GM12878 (cell line): ENCODE results near the gene KDM1B. TPM values are rescaled to one million over a fixed set of nuclear protein-coding genes. Genes with fewer than 3 reads are reported as not detected.
A peak's percentile ranks its signal among the peaks of the same experiment; 100 is the strongest.

Experiments used
- CHD1 ChIP-seq: IDR thresholded peaks from 2 replicates; pipeline ENCODE4 v1.6.1; 2012; ENCODE audit warnings: low read depth, low read length, improper control_type of control experiment
- CREB1 ChIP-seq: IDR thresholded peaks from 2 replicates; pipeline ENCODE4 v1.6.1; 2012; ENCODE audit warnings: low read depth, mild to moderate bottlenecking, inconsistent platforms
- CUX1 ChIP-seq: IDR thresholded peaks from 2 replicates; pipeline ENCODE4 v1.6.1; 2012; ENCODE audit warnings: improper control_type of control experiment, low read depth, low read length; ENCODE audit not compliant: insufficient replicate concordance
- EP300 ChIP-seq, 2 experiments: fragments of 150-350 bp in 1 of 2; IDR thresholded peaks; 2 replicates each; pipeline ENCODE4 v1.6.1; 2011 to 2012; ENCODE audit warnings: low read depth in 2 of 2, low read length in 2 of 2, borderline replicate concordance in 1 of 2, improper control_type of control experiment in 1 of 2, inconsistent platforms in 1 of 2; ENCODE audit not compliant: control insufficient read depth in 1 of 2
- HDAC6 ChIP-seq: fragments of 200-600 bp; sonication (generic); IDR thresholded peaks from one replicate; pipeline ENCODE4 v1.8.0; 2017; ENCODE audit warnings: antibody characterized with exemption; ENCODE audit not compliant: unreplicated experiment
- IKZF2 ChIP-seq, 2 experiments: fragments of 450-650 bp; IDR thresholded peaks; 2 replicates each; pipeline ENCODE4 v1.6.1; 2017; ENCODE audit warnings: mild to moderate bottlenecking in 2 of 2, moderate library complexity in 2 of 2
- IRF3 ChIP-seq: fragments of 450-650 bp; IDR thresholded peaks from 2 replicates; pipeline ENCODE4 v1.6.1; 2014; ENCODE audit warnings: mild to moderate bottlenecking
- IRF4 ChIP-seq: IDR thresholded peaks from 2 replicates; pipeline ENCODE4 v1.6.1; 2011; ENCODE audit warnings: low read depth, low read length
- LARP7 ChIP-seq: fragments of 450-650 bp; IDR thresholded peaks from 2 replicates; pipeline ENCODE4 v1.6.1; 2017; ENCODE audit warnings: mild to moderate bottlenecking
- MYC ChIP-seq: IDR thresholded peaks from 2 replicates; pipeline ENCODE4 v1.6.1; 2011; ENCODE audit warnings: mild to moderate bottlenecking, low read length, moderate library complexity, inconsistent platforms; ENCODE audit not compliant: insufficient read depth, insufficient replicate concordance, insufficient read length, severe bottlenecking
- NFYB ChIP-seq: IDR thresholded peaks from 2 replicates; pipeline ENCODE4 v1.6.1; 2011; ENCODE audit warnings: low read depth, mild to moderate bottlenecking, low read length, improper control_type of control experiment, moderate library complexity; ENCODE audit not compliant: insufficient read depth
- PAX5 ChIP-seq: IDR thresholded peaks from 2 replicates; pipeline ENCODE4 v1.6.1; 2011; ENCODE audit warnings: low read depth, low read length, borderline replicate concordance
- REST ChIP-seq: IDR thresholded peaks from 2 replicates; pipeline ENCODE4 v1.6.1; 2012; ENCODE audit warnings: mild to moderate bottlenecking, low read depth, low read length
- SIN3A ChIP-seq: IDR thresholded peaks from 2 replicates; pipeline ENCODE4 v1.6.1; 2012; ENCODE audit warnings: low read depth, low read length, improper control_type of control experiment
- SIX5 ChIP-seq: IDR thresholded peaks from 2 replicates; pipeline ENCODE4 v1.6.1; 2011; ENCODE audit warnings: mild to moderate bottlenecking, low read depth, low read length, moderate library complexity; ENCODE audit not compliant: severe bottlenecking
- SMARCA5 ChIP-seq: fragments of 450-650 bp; IDR thresholded peaks from 2 replicates; pipeline ENCODE4 v1.6.1; 2017; ENCODE audit warnings: mild to moderate bottlenecking
- SMC3 ChIP-seq: IDR thresholded peaks from 2 replicates; pipeline ENCODE4 v1.6.1; 2011; ENCODE audit warnings: low read length, improper control_type of control experiment, borderline replicate concordance
- TCF12 ChIP-seq: IDR thresholded peaks from 2 replicates; pipeline ENCODE4 v1.6.1; 2011; ENCODE audit warnings: low read depth, mild to moderate bottlenecking, low read length
- ZNF24 ChIP-seq: fragments of 450-650 bp; IDR thresholded peaks from 2 replicates; pipeline ENCODE4 v1.6.1; 2017; ENCODE audit warnings: antibody characterized with exemption, mild to moderate bottlenecking
- polyA plus RNA-seq, 11 experiments: library from polyadenylated mRNA; depleted of rRNA in 4 of 11; unstranded in 6 of 11; stranded (reverse) in 5 of 11; fragments of >200 nt; fragmentation: Nextera tagmentation in 4 of 11; fragmentation: Illumina TruSeq in 1 of 11; extraction: Ambion mirVana in 4 of 11; extraction: Trizol in 1 of 11; gene quantifications; 1 replicate in 1 of 11; 2 replicates in 10 of 11; pipeline versions ENCODE4 v1.2.1 to v1.2.3, GENCODE V29; 2011 to 2016; ENCODE audit warnings: inconsistent platforms in 2 of 11, missing spikeins in 2 of 11, low read depth in 1 of 11
- total RNA-seq, 4 experiments: library from RNA; depleted of rRNA in 3 of 4; stranded (reverse); fragments of >200 nt in 3 of 4; fragmentation: Illumina TruSeq in 1 of 4; extraction: Trizol in 1 of 4; gene quantifications; 2 replicates each; pipeline versions ENCODE4 v1.2.1 to v1.2.3, GENCODE V29; 2013 to 2021

Gene KDM1B
- total and polyA plus RNA-seq, 10 of the 15 experiments (the other 5 are each of a cell fraction or from before 2014, with no cell fraction given), result 1.7 to 22.5 (median 13.9) TPM

GRCh38 chr6:18211338-18211737 lies 56.1 kb downstream of the KDM1B start (continued):
- TF ChIP-seq CUX1, result no peak
- TF ChIP-seq REST, result 0 out of 2 replicates have a peak, but pooled peaks have one; percentile 24
- peak; percentile 81 to 93 for TF ChIP-seq IKZF2 (IDR thresholded peaks at IDR 0.05)
- no peak; the same call in 1 of the 2 replicates for TF ChIP-seq ZNF24
- TF ChIP-seq SMARCA5, result 0 out of 2 replicates have a peak, but pooled peaks have one; percentile 38
- peak; percentile 35; the same call in 1 of the 2 replicates for TF ChIP-seq SMC3
- 0 out of 2 replicates have a peak, but pooled peaks have one; percentile 17 for TF ChIP-seq LARP7
- peak; percentile 93 for TF ChIP-seq IRF4
- TF ChIP-seq SIN3A, result peak; percentile 62; the same call in 1 of the 2 replicates
- TF ChIP-seq TCF12, result 0 out of 2 replicates have a peak, but pooled peaks have one; percentile 25
- no peak for TF ChIP-seq IRF3
- no peak for TF ChIP-seq CHD1
- TF ChIP-seq HDAC6, result no peak
- TF ChIP-seq PAX5, result 0 out of 2 replicates have a peak, but pooled peaks have one; percentile 32
- TF ChIP-seq CREB1, result peak; percentile 50; the same call in 1 of the 2 replicates
- no peak for TF ChIP-seq SIX5
- peak; percentile 33 to 86; a peak in 2 of 4 replicates for TF ChIP-seq EP300 (IDR thresholded peaks at IDR 0.05; ENCODE audit: borderline replicate concordance in 1 of 2, control insufficient read depth in 1 of 2, low read depth in 2 of 2, low read length in 2 of 2)
- peak; percentile 63 for TF ChIP-seq MYC
- TF ChIP-seq NFYB, result peak; percentile 78
